SK-N-MC (cell line): ENCODE measurements around the gene ETV6.

Experiments used
- EZH2 ChIP-seq: fragments of 200-600 bp; sonication (generic); IDR thresholded peaks from one replicate; pipeline ENCODE4 v1.6.1; 2017; ENCODE audit warnings: antibody characterized with exemption
- POLR2AphosphoS5 ChIP-seq: IDR thresholded peaks from 2 replicates; pipeline ENCODE4 v1.6.1; 2012; ENCODE audit warnings: mild to moderate bottlenecking, low read depth, low read length, borderline replicate concordance

GRCh38 chr12:11797317-11797913 is 147.9 kb downstream of the ETV6 start:
- TF ChIP-seq EZH2 (no peak), POLR2AphosphoS5 (no peak)
